H1 (cell line): ENCODE data around the gene DLG1. TPM values are rescaled to one million over a fixed set of nuclear protein-coding genes. Genes with fewer than 3 reads are reported as not detected.

ENCODE experiments used
- CTCF ChIA-PET: fragments of 300-600 bp; sonication (Branson Sonifier 250); formaldehyde crosslinking; loops from one replicate; lab custom pipeline; 2021; ENCODE audit not compliant: partially characterized antibody; lab: Charles Lee
- POLR2A ChIA-PET: fragments of 300-600 bp; sonication (Branson Sonifier 250); formaldehyde crosslinking; loops from one replicate; lab custom pipeline; 2021; ENCODE audit warnings: inconsistent platforms; ENCODE audit not compliant: partially characterized antibody; lab: Charles Lee
- DNase-seq, 2 experiments: peaks; one replicate each; pipeline versions ENCODE4 v3.0.0 to v3.0.0-alpha.2; 2010 to 2022; ENCODE audit warnings: low spot score in 2 of 2, low read depth in 1 of 2, mixed read lengths in 1 of 2
- FAIRE-seq: peaks from 2 replicates; lab custom pipeline; 2011; peaks lifted over from hg19 to GRCh38; lab: Jason Lieb, UNC
- H2AFZ ChIP-seq: 2 replicates; pipeline ENCODE4 v1.8.1; 2012; ENCODE audit warnings: low read length, inconsistent platforms
- H2AK5ac ChIP-seq: 2 replicates; pipeline ENCODE4 v1.6.1; 2013; ENCODE audit warnings: low read depth, low read length
- H2BK120ac ChIP-seq: replicated peaks from 2 replicates; pipeline ENCODE3; 2013; ENCODE audit warnings: low read depth, low read length, inconsistent platforms
- H2BK12ac ChIP-seq: 2 replicates; pipeline ENCODE4 v1.6.1; 2013; ENCODE audit warnings: low read depth, low read length
- H2BK15ac ChIP-seq: 2 replicates; pipeline ENCODE4 v1.6.1; 2013; ENCODE audit warnings: low read length
- H2BK20ac ChIP-seq: 2 replicates; pipeline ENCODE4 v1.6.1; 2013; ENCODE audit warnings: low read length
- H2BK5ac ChIP-seq: 2 replicates; pipeline ENCODE4 v1.6.1; 2013; ENCODE audit warnings: low read depth, low read length
- H3K14ac ChIP-seq: 2 replicates; pipeline ENCODE4 v1.6.1; 2013; ENCODE audit warnings: inconsistent platforms; ENCODE audit not compliant: insufficient read length
- H3K18ac ChIP-seq: 2 replicates; pipeline ENCODE4 v1.6.1; 2013; ENCODE audit warnings: low read length; ENCODE audit errors: extremely low read depth
- H3K23ac ChIP-seq: 2 replicates; pipeline ENCODE4 v1.6.1; 2013; ENCODE audit warnings: inconsistent platforms; ENCODE audit not compliant: insufficient read length
- H3K23me2 ChIP-seq: 2 replicates; pipeline ENCODE4 v1.6.1; 2013; ENCODE audit warnings: low read depth, low read length
- H3K27ac ChIP-seq: 2 replicates; pipeline ENCODE4 v1.6.1; 2011; ENCODE audit warnings: low read depth, low read length, inconsistent platforms
- H3K27me3 ChIP-seq, 4 experiments: replicated peaks in 1 of 4; 1 replicate in 1 of 4; 2 replicates in 3 of 4; pipeline versions ENCODE4 v1.6.1 to v1.8.1; 2011 to 2013; ENCODE audit warnings: low read length in 3 of 4, mild to moderate bottlenecking in 3 of 4, inconsistent platforms in 2 of 4, mixed read lengths in 2 of 4, moderate library complexity in 1 of 4; ENCODE audit not compliant: control insufficient read depth in 3 of 4, insufficient read depth in 3 of 4; ENCODE audit errors: extremely low read depth in 1 of 4
- H3K36me3 ChIP-seq, 4 experiments: 2 replicates each; pipeline versions ENCODE4 v1.6.1 to v1.8.1; 2011 to 2013; ENCODE audit warnings: mild to moderate bottlenecking in 4 of 4, low read length in 3 of 4, moderate library complexity in 2 of 4, control low read depth in 1 of 4, inconsistent platforms in 1 of 4; ENCODE audit not compliant: insufficient read depth in 4 of 4, control insufficient read depth in 2 of 4
- H3K4ac ChIP-seq: replicated peaks from 2 replicates; pipeline ENCODE3; 2013; ENCODE audit warnings: low read length, low read depth, mixed read lengths, inconsistent platforms; ENCODE audit not compliant: insufficient read length
- H3K4me1 ChIP-seq, 4 experiments: replicated peaks in 1 of 4; 1 replicate in 1 of 4; 2 replicates in 3 of 4; pipeline versions ENCODE4 v1.6.1 to v1.8.1; 2011 to 2013; ENCODE audit warnings: low read length in 3 of 4, inconsistent platforms in 2 of 4, mixed read lengths in 1 of 4; ENCODE audit not compliant: insufficient read depth in 4 of 4, control insufficient read depth in 3 of 4
- H3K4me2 ChIP-seq, 2 experiments: 2 replicates each; pipeline versions ENCODE4 v1.6.1 to v1.8.1; 2011 to 2013; ENCODE audit warnings: low read depth in 2 of 2, low read length in 2 of 2, control low read depth in 1 of 2, inconsistent platforms in 1 of 2, mild to moderate bottlenecking in 1 of 2; ENCODE audit not compliant: insufficient read depth in 1 of 2
- H3K4me3 ChIP-seq, 4 experiments: fragments of 200-600, 300-600 bp in 1 of 4; sonication (generic), shearing (Covaris generic), sonication (Bioruptor Twin) in 1 of 4; 2 replicates each; pipeline versions ENCODE4 v1.5.1 to v1.8.1; 2011 to 2016; ENCODE audit warnings: low read length in 4 of 4, low read depth in 3 of 4, control low read depth in 2 of 4, inconsistent platforms in 2 of 4, mild to moderate bottlenecking in 2 of 4, mixed read lengths in 1 of 4, moderate library complexity in 1 of 4; ENCODE audit not compliant: insufficient read depth in 2 of 4; ENCODE audit errors: extremely low read depth in 1 of 4
- H3K56ac ChIP-seq: replicated peaks from 2 replicates; pipeline ENCODE3; 2013; ENCODE audit warnings: low read depth, mild to moderate bottlenecking, mixed read lengths, low read length, inconsistent platforms; ENCODE audit not compliant: insufficient read length
- H3K79me1 ChIP-seq: 2 replicates; pipeline ENCODE4 v1.6.1; 2013; ENCODE audit warnings: low read depth, low read length, control low read depth
- H3K79me2 ChIP-seq, 2 experiments: 2 replicates each; pipeline versions ENCODE4 v1.6.1 to v1.8.1; 2012 to 2013; ENCODE audit warnings: low read length in 2 of 2, mild to moderate bottlenecking in 2 of 2, inconsistent platforms in 1 of 2; ENCODE audit not compliant: insufficient read depth in 2 of 2, control insufficient read depth in 1 of 2
- H3K9ac ChIP-seq, 4 experiments: replicated peaks in 1 of 4; 1 replicate in 1 of 4; 2 replicates in 3 of 4; pipeline versions ENCODE4 v1.6.1 to v1.8.1; 2011 to 2013; ENCODE audit warnings: low read depth in 3 of 4, low read length in 3 of 4, control low read depth in 2 of 4, mild to moderate bottlenecking in 2 of 4, moderate library complexity in 2 of 4, inconsistent platforms in 1 of 4; ENCODE audit errors: extremely low read depth in 1 of 4
- H3K9me3 ChIP-seq, 2 experiments: 2 replicates each; pipeline versions ENCODE4 v1.6.1 to v1.8.1; 2012 to 2013; ENCODE audit warnings: mild to moderate bottlenecking in 2 of 2, moderate library complexity in 2 of 2, control low read depth in 1 of 2, inconsistent platforms in 1 of 2, low read depth in 1 of 2, low read length in 1 of 2, mixed read lengths in 1 of 2; ENCODE audit not compliant: insufficient read depth in 2 of 2
- H4K20me1 ChIP-seq, 2 experiments: replicated peaks in 1 of 2; 2 replicates each; pipeline versions ENCODE3 to v1.8.1; 2011 to 2013; ENCODE audit warnings: inconsistent platforms in 2 of 2, low read length in 2 of 2, mild to moderate bottlenecking in 1 of 2; ENCODE audit not compliant: insufficient read depth in 2 of 2, control insufficient read depth in 1 of 2
- H4K5ac ChIP-seq: 2 replicates; pipeline ENCODE4 v1.6.1; 2013; ENCODE audit warnings: low read length, low read depth, mixed read lengths, inconsistent platforms; ENCODE audit not compliant: insufficient read length
- H4K8ac ChIP-seq: 2 replicates; pipeline ENCODE4 v1.8.0; 2013; ENCODE audit warnings: mild to moderate bottlenecking, moderate library complexity, low read length, inconsistent platforms; ENCODE audit not compliant: insufficient read depth; ENCODE audit errors: extremely low read depth
- H4K91ac ChIP-seq: replicated peaks from 2 replicates; pipeline ENCODE3; 2013; ENCODE audit warnings: low read length, mixed read lengths, inconsistent platforms; ENCODE audit not compliant: insufficient read length
- CBX8 ChIP-seq: fragments of 300-800, 300-1000 bp; sonication (generic); IDR thresholded peaks from 2 replicates; pipeline ENCODE4 v1.7.1; 2016; ENCODE audit warnings: low read depth, low read length, borderline replicate concordance
- WGBS, 2 experiments: shearing (Covaris generic) in 1 of 2; methylation state at CpG; one replicate each; pipeline versions ENCODE4 v1.1.6 to v1.1.7; 2013 to 2015; ENCODE audit warnings: low lambda C conversion rate in 2 of 2, mixed read lengths in 2 of 2, inconsistent platforms in 1 of 2, low coverage in 1 of 2, missing lambda C conversion rate in 1 of 2; ENCODE audit not compliant: insufficient replicate concordance in 2 of 2, insufficient coverage in 1 of 2, insufficient read length in 1 of 2; ENCODE audit errors: extremely low coverage in 1 of 2, missing lambda C conversion rate in 1 of 2; 5-methylcytosine and 5-hydroxymethylcytosine counted together
- polyA plus RNA-seq, 7 experiments: library from polyadenylated mRNA; depleted of rRNA in 3 of 7; stranded (reverse) in 5 of 7; unstranded in 2 of 7; fragments of >200 nt in 5 of 7; fragments of 200-250 nt in 2 of 7; gene quantifications; 1 replicate in 5 of 7; 2 replicates in 1 of 7; 4 replicates in 1 of 7; pipeline versions ENCODE4 v1.2.1 to v1.2.3, GENCODE V29; 2011 to 2013; ENCODE audit warnings: missing spikeins in 2 of 7, mixed read lengths in 2 of 7
- total RNA-seq: library from RNA; stranded (reverse); fragmentation: NEBNext Ultra II Directional; extraction: Animal tissue kit (Norgen Biotek cat#: 25700); gene quantifications from 2 replicates; pipeline ENCODE4 v1.2.1, GENCODE V29; 2021

The DLG1 gene
- total and polyA plus RNA-seq, 2 of the 8 experiments (the other 6 are each of a cell fraction or from before 2014, with no cell fraction given): 13.4 to 78.8 TPM

DNA sequence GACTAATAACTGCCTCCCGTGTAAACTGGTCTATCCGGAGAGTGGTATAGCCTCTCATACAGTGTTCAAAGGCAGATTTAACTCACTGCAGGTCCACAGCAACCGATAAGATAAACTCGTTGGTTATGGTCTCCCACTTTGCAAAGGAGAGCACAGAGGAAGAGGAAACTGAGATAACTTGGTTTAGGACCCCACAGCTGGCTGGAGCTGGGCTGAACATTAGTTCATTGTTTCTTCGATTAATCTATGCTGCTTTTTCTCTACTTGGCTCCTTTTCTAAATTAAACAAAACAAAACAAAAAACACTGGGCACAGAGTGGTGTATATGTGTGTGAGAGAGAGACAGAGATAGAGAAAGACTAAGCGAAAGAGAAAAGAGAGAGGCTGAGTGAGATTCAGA, 5.0 kb upstream of the DLG1 start:
- Histone ChIP-seq H2BK5ac (no peak overlapping the region), H2AK5ac (no peak overlapping the region), H3K14ac (no peak overlapping the region), H3K23ac (no peak overlapping the region), H3K79me1 (no peaks in the 10 kb centered on the region), H3K4ac (no peak overlapping the region), H2AFZ (no peak overlapping the region), H2BK12ac (no peak overlapping the region), H4K91ac (no peak overlapping the region), H3K4me1 (peaks cover 0 to 8% (median 5%) of the 10 kb centered on the region in 4 experiments; a peak in 3 of 7 replicates), H3K79me2 (no peaks in the 10 kb centered on the region), H3K27ac (no peak overlapping the region), H2BK20ac (no peak overlapping the region), H3K18ac (no peak overlapping the region), H3K9ac (no peak overlapping the region), H4K5ac (no peak overlapping the region), H4K20me1 (no peaks in the 10 kb centered on the region), H3K9me3 (no peaks in the 10 kb centered on the region), H3K27me3 (no peaks in the 10 kb centered on the region), H4K8ac (no peak overlapping the region), H2BK15ac (no peak overlapping the region), H3K23me2 (0 out of 2 replicates have a peak, but pooled peaks cover 1% of the 10 kb centered on the region)
- DNase-seq: no peak
- ChIA-PET POLR2A (no interaction called here), CTCF (interaction anchor here (1.7 kb wide), 1 partner anchor 199 kb away, joined by 5 read pairs; no protein-coding TSS in a partner anchor)
- 87% methylated on average over 6 of the region's 6 CpGs; no CpG with 5 or more reads in 1 of the 2 experiments for WGBS, 2 experiments
- TF ChIP-seq CBX8: no peak
- TF ChIP-seq, all 59 proteins: peak for 0
- no peak for FAIRE-seq
- H2BK120ac ChIP-seq: no peak overlapping the region
- no peaks in the 10 kb centered on the region for H3K36me3 ChIP-seq
- no peak overlapping the region for H3K56ac ChIP-seq
- no peak overlapping the region for H3K4me3 ChIP-seq
- H3K4me2 ChIP-seq: no peak overlapping the region
